Body of pancreas (tissue), 4 donors: ENCODE results near the gene GEMIN5. TPM values are rescaled to one million over a fixed set of nuclear protein-coding genes. Genes with fewer than 3 reads are reported as not detected.
A peak's percentile ranks its signal among the peaks of the same experiment; 100 is the strongest.

Experiments used
- ATAC-seq: fragments of 150-250 bp; one replicate; pipeline ENCODE4 v1.9.1; 2016
- DNase-seq, 4 donors: peaks; one replicate each; pipeline ENCODE4 v3.0.0-alpha.2; 2019
- H3K27ac ChIP-seq, 4 donors: fragments of 200-600 bp; sonication (generic); 1 replicate in 3 of 4; 2 replicates in 1 of 4; pipeline versions ENCODE4 v1.5.1 to v1.6.1; 2016 to 2019; ENCODE audit warnings: mild to moderate bottlenecking in 1 of 4, mixed read lengths in 1 of 4, moderate library complexity in 1 of 4
- H3K27me3 ChIP-seq, 2 donors: fragments of 200-600 bp; sonication (generic); one replicate each; pipeline ENCODE4 v1.6.0; 2016; ENCODE audit warnings: mild to moderate bottlenecking in 1 of 2
- H3K36me3 ChIP-seq, 2 donors: fragments of 200-600 bp; sonication (generic); replicated peaks in 1 of 2; 2 replicates each; pipeline ENCODE4 v1.5.1; 2016; ENCODE audit warnings: low read depth in 2 of 2; ENCODE audit not compliant: insufficient read depth in 1 of 2
- H3K4me1 ChIP-seq: fragments of 200-600 bp; sonication (generic); one replicate; pipeline ENCODE4 v1.6.0; 2016
- H3K4me3 ChIP-seq, 2 donors: fragments of 200-600 bp; sonication (generic); 1 replicate in 1 of 2; 2 replicates in 1 of 2; pipeline ENCODE4 v1.5.1; 2016 to 2019
- H3K9me3 ChIP-seq, 3 donors: fragments of 200-600 bp; sonication (generic); 1 replicate in 2 of 3; 2 replicates in 1 of 3; pipeline ENCODE4 v1.5.1; 2016
- CTCF ChIP-seq, 7 experiments: fragments of 450-650 bp in 4 of 7; fragments of 200-600 bp in 3 of 7; sonication (generic) in 3 of 7; IDR thresholded peaks; one replicate each; pipeline ENCODE4 v1.5.1; 2016 to 2019; ENCODE audit warnings: antibody characterized with exemption in 7 of 7
- POLR2A ChIP-seq, 3 donors: fragments of 450-650 bp; IDR thresholded peaks; one replicate each; pipeline ENCODE4 v1.6.1; 2016; ENCODE audit warnings: antibody characterized with exemption in 3 of 3, mild to moderate bottlenecking in 2 of 3
- WGBS, 2 donors: methylation state at CpG; one replicate each; pipeline ENCODE4 v1.1.5; 2017; 5-methylcytosine and 5-hydroxymethylcytosine counted together
- intact Hi-C: fragments of 100-400 bp; cut with DNase I; formaldehyde crosslinking; loops from one replicate; pipeline ENCODE4 v1.15.1; 2023
- total RNA-seq, 2 donors: library from RNA; depleted of rRNA; stranded (reverse); fragments of >200 nt; gene quantifications; one replicate each; pipeline ENCODE4 v1.1.0, GENCODE V29; 2016

GEMIN5 gene
- total RNA-seq, 2 donors from 2014 or later, result 5.7 to 8.2 TPM

DNA sequence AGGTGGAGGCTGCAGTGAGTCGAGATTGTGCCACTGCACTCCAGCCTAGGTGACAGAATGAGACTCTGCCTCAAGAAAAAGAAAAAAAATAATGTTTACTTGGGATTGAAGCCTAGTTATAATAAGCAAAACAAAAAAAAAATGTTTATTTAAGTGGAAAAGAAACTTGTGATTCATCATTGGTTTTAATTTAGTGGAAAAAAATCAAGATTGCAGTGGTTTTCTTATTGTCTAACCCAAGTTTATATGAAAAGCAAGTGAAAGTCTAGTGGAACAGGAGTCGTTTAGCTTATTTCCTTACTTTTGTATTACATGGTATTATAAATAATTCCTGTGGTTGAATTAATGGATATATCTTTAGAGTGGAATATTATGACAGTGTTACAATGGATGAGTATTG lies 71.2 kb downstream of the GEMIN5 start:
- intact Hi-C loops, result no loop called here
- Histone ChIP-seq H3K4me3 (no peak overlapping the region), H3K4me1 (peaks cover 13% of the 10 kb centered on the region), H3K27ac (no peak overlapping the region), H3K36me3 (peaks cover 0 to 12% of the 10 kb centered on the region in 2 donors), H3K27me3 (no peaks in the 10 kb centered on the region), H3K9me3 (no peaks in the 10 kb centered on the region)
- ATAC-seq, result no peak
- 70 to 88% methylated on average over 2 of the region's 2 CpGs for WGBS, 2 donors
- no peak for DNase-seq
- TF ChIP-seq POLR2A (IDR thresholded peaks at IDR 0.05) (no peak), CTCF (IDR thresholded peaks at IDR 0.05) (no peak)

- no peaks in the 10 kb centered on the region for H3K27me3 ChIP-seq
- H3K4me3 ChIP-seq, result no peak overlapping the region
- DNase-seq, result no peak
- intact Hi-C loops, result no loop called here
- TF ChIP-seq POLR2A (IDR thresholded peaks at IDR 0.05) (no peak), CTCF (IDR thresholded peaks at IDR 0.05) (no peak)
- H3K27ac ChIP-seq, result peak overlapping the region in 1 of 4 donors; percentile 14
- H3K4me1 ChIP-seq, result peaks cover 25% of the 10 kb centered on the region
- no peaks in the 10 kb centered on the region for H3K9me3 ChIP-seq
- 32 to 34% methylated on average over 5 of the region's 5 CpGs for WGBS, 2 donors
- ATAC-seq, result no peak
- H3K36me3 ChIP-seq, result peaks cover 0 to 2% of the 10 kb centered on the region in 2 donors
Observed at GRCh38 chr5:154865466-154866184, 72.4 kb downstream of the GEMIN5 start.

DNA sequence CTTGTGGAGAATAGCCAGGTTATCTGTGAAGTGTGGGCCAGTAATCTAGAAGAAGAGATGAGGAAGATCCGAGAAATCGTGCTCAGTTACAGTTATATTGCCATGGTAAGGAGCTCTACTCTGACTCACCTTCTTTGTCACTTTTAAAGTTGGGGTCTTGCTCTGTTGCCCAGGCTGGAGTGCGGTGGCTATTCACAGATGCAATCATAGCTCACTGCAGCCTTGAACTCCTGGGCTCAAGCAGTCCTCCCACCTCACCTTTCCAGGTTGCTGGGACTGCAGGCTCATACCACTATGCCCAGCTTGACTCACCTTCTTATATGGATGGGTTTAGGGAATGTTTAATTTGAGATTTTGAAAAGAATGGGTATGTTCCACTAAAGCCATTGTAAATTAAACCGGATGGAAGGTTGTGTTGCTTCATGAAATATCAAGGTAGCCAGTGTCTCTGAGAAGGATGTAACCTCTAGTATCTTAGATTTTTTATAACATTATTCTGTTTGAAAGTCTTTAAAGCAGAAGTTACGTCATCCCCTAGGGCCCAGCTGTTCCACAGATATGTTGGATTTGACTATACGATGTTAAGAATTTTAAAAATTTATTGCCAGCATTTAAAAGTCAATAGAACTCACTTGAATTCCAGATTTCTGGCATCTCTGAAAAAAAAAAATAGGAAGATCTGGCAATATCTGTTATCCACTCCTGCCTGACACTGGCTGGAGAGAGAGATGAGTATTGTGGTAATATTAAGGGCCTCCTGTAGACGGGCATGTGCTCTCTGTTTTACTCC lies 74.5 kb downstream of the GEMIN5 start:
- Histone ChIP-seq H3K9me3 (no peaks in the 10 kb centered on the region), H3K4me1 (peaks cover 37% of the 10 kb centered on the region), H3K27ac (no peak overlapping the region), H3K27me3 (no peaks in the 10 kb centered on the region), H3K36me3 (no peaks in the 10 kb centered on the region), H3K4me3 (no peak overlapping the region)
- TF ChIP-seq POLR2A (IDR thresholded peaks at IDR 0.05) (no peak), CTCF (IDR thresholded peaks at IDR 0.05) (no peak)
- ATAC-seq (no peak), DNase-seq (no peak)
- WGBS, 2 donors, result 86 to 92% methylated on average over 7 of the region's 7 CpGs
- intact Hi-C loops, result no loop called here

- WGBS, 2 donors, result 79 to 86% methylated on average over 2 of the region's 2 CpGs
- Histone ChIP-seq H3K4me3 (no peak overlapping the region), H3K27ac (no peak overlapping the region), H3K9me3 (no peaks in the 10 kb centered on the region), H3K27me3 (no peaks in the 10 kb centered on the region), H3K4me1 (peaks cover 37% of the 10 kb centered on the region), H3K36me3 (no peaks in the 10 kb centered on the region)
- TF ChIP-seq POLR2A (IDR thresholded peaks at IDR 0.05), result no peak
- TF ChIP-seq CTCF (IDR thresholded peaks at IDR 0.05), result no peak
- ATAC-seq (no peak), DNase-seq (no peak)
- intact Hi-C loops, result no loop called here
Observed at GRCh38 chr5:154862766-154863165, 75.2 kb downstream of the GEMIN5 start.
